NCI-H345 (cell line): ENCODE results near the gene EHBP1.
"Not testable (repeated sequence)": the region's sequence is repeated elsewhere in the genome, so short reads cannot be mapped to it uniquely, and the experiment has no call there.

Source experiments
- DNase-seq: peaks from one replicate; lab custom pipeline; 2025; lab: John Stamatoyannopoulos, UW

The EHBP1 gene

DNA sequence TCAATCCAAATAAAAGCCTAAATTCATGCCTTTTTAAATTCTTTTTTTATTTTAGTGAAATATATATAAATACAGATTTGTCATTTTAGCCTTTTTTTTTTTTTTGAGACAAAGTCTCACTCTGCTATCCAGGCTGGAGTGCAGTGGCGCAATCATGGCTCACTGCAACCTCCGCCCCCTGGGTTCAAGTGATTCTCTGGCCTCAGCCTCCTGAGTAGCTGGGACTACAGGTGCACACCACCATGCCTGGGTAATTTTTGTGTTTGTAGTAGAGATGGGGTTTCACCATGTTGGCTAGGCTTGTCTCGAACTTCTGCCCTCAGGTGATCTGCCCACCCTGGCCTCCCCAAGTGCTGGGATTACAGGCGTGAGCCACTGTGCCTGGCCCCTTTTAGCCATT is 368.9 kb downstream of the EHBP1 start:
- DNase-seq: not testable (repeated sequence)

DNA sequence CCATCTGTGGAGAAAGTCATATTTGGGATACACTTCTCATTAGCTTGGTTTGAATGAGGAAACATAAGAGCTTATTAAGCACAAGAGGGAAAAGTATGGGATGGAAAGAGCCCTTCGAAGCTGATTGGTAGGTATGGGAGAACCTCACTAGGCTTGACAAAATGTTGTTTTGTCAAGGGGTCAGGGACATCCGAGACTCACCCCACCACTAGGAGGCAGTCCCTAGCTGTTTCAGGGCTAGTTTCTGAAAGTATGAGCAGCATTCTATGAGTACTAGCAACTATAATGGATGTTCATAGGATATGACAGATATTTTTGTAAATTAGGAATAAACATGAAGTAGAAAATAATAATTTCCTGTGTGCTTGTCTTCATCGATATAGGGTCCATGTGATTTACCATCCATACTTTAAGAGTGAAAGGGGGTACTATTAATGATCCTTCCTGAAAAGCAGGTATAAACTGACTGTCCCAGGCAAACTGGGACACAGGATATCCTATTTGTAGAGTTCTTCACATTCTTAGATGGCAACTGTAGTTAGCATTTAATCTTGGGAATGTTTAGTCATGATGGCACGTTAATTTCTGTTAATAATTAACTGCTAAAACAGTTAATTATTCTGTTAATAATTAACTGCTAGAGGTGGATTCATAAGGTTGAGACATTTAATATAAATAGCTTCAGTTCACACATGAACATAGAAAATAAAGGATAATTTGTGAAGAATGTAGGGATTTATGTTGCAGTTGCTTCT is 373.5 kb downstream of the EHBP1 start:
- DNase-seq: peak; percentile 4

DNA sequence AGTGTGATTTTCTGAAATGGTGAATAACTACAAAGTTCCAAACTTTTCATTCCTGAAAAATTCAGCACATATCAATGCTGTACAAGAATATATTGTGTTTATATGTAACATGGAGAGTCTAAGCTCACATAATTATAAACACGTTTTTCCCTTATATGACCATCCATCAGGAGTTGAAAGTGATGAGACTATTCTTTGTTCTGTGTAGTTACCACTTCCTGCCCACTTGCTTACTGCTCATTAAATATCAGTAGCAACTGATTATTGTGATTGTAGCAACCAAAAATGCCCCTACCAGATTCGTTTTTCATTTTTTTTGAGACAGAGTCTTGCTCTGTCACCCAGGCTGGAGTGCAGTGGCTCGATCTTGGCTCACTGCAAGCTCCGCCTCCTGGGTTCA is 375.9 kb downstream of the EHBP1 start:
- no peak for DNase-seq

DNA sequence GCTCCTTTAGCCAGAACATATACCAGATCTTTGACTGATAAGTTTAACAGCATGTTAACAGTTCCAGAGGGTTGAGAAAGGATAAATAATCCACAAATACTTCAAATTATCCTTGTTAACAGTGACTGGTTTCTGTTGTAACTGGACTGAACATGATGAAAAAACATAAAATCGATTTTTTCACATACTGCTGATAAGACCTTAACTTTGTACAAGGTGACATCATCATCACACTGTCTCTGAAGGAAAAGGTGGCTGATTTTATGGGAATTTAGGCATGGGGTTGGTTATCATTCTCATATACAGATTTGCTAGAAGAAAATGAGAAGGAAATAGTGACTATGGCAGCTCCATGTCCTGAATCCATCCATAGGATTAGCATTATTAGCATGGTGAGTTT is 381.2 kb downstream of the EHBP1 start:
- no peak for DNase-seq

DNA sequence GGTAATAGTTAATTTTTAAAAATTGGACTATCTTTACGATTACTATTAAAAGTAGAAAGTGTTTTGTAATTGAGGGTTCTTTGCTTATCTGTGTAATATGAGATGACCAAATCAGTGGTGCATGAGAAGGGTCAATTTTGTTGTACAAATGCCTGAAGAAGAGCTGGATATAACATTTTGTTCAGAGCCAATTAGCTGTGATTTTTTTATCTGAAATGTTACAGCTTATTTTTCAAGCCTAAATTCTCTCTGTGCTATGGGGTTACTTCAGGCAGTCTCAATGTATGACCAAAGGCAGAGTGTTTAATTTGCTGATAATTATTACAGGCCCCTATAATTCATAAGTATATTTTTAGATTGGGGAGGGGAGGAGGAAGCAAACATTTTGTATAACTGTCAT is 386.9 kb downstream of the EHBP1 start:
- DNase-seq: no peak

DNA sequence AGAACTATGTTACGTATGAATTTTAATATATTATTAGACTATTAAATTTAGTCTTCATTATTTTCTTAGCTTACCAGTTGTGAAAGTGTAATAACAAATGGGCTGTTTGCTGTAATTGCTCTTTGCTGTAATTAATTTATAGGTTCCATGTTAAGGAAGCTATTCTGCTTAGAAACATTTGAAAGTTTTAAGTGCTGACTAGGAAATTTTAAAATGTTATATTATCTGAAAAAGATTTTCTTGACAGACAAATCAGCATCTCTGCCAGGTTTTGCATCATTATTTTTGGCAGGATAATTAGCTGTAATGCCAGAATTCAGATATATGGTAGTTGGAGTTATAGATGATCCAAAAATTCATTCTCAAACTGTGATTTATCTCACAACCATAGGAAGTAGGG is 387.3 kb downstream of the EHBP1 start:
- DNase-seq: no peak

DNA sequence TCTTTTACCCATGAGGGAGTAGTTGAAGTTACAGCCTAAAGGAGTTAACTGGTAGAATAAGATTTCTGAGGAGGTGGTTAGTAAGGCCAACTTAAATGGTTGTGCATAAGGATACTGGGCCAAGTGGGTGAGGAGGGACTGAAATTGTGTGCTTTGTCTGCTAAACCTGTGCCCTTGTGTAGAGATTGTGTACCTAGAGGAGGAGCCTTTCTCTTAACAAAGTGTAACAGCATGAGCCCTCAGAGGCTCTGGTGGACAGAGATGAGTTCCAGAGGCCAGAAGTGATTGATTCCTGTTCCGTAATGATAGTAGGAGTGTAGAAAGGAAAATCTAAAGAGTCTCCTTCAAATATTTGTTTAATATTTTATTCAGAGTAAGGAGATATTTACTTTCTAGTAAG is 388.0 kb downstream of the EHBP1 start:
- no peak for DNase-seq
